GM23338 (cell line): ENCODE data around the gene ME3. TPM values are rescaled to one million over a fixed set of nuclear protein-coding genes. Genes with fewer than 3 reads are reported as not detected.

Experiments
- ATAC-seq: fragments of 200-7000 bp; cut with Tn5 transposase; 3 replicates; pipeline ENCODE4 v1.9.1; 2020
- DNase-seq: peaks from one replicate; pipeline ENCODE4 v3.0.0-alpha.2; 2015; ENCODE audit warnings: low spot score
- H2AFZ ChIP-seq: fragments of 200-600 bp; sonication (generic); 2 replicates; pipeline ENCODE4 v1.8.0; 2016; ENCODE audit warnings: antibody characterized with exemption, mild to moderate bottlenecking, moderate library complexity
- H3F3A ChIP-seq: fragments of 200-600 bp; sonication (generic); replicated peaks from 2 replicates; pipeline ENCODE4 v1.8.0; 2017; ENCODE audit warnings: antibody characterized with exemption, mixed run types, low read depth
- H3K27ac ChIP-seq: fragments of 200-600 bp; sonication (generic); 2 replicates; pipeline ENCODE4 v1.6.1; 2016; ENCODE audit warnings: low read depth
- H3K27me3 ChIP-seq: fragments of 200-600 bp; sonication (generic); 2 replicates; pipeline ENCODE4 v1.8.0; 2016; ENCODE audit warnings: mild to moderate bottlenecking, mixed run types, moderate library complexity; ENCODE audit not compliant: insufficient read depth
- H3K36me3 ChIP-seq: fragments of 200-600 bp; sonication (generic); 2 replicates; pipeline ENCODE4 v1.8.0; 2016; ENCODE audit warnings: mild to moderate bottlenecking; ENCODE audit not compliant: insufficient read depth
- H3K4me1 ChIP-seq: fragments of 200-600 bp; sonication (generic); 2 replicates; pipeline ENCODE4 v1.8.0; 2016; ENCODE audit warnings: mild to moderate bottlenecking, moderate library complexity; ENCODE audit not compliant: insufficient read depth
- H3K4me2 ChIP-seq: fragments of 200-600 bp; sonication (generic); 2 replicates; pipeline ENCODE4 v1.7.1; 2017; ENCODE audit warnings: mixed run types
- H3K4me3 ChIP-seq: fragments of 200-600 bp; sonication (generic); 2 replicates; pipeline ENCODE4 v1.6.1; 2016; ENCODE audit warnings: mixed run types
- H3K79me2 ChIP-seq: fragments of 200-600 bp; sonication (generic); replicated peaks from 2 replicates; pipeline ENCODE4 v1.8.0; 2017; ENCODE audit warnings: mild to moderate bottlenecking; ENCODE audit not compliant: insufficient read depth
- H3K9me2 ChIP-seq: fragments of 200-600 bp; sonication (generic); 2 replicates; pipeline ENCODE4 v1.8.0; 2017; ENCODE audit not compliant: insufficient read depth
- H4K20me1 ChIP-seq: fragments of 200-600 bp; sonication (generic); replicated peaks from 2 replicates; pipeline ENCODE4 v1.8.0; 2017; ENCODE audit warnings: mild to moderate bottlenecking; ENCODE audit not compliant: insufficient read depth
- H3K27ac Mint-ChIP-seq: 2 replicates; pipeline ENCODE4 v1.8.0; 2020; ENCODE audit warnings: inconsistent platforms, mild to moderate bottlenecking, moderate library complexity, mixed read lengths
- H3K27me3 Mint-ChIP-seq: 3 replicates; pipeline ENCODE4 v1.8.0; 2022; ENCODE audit warnings: low read depth, mild to moderate bottlenecking, moderate library complexity, mixed read lengths, inconsistent platforms; ENCODE audit not compliant: insufficient read depth, poor library complexity
- H3K36me3 Mint-ChIP-seq: 3 replicates; pipeline ENCODE4 v1.8.0; 2021; ENCODE audit warnings: low read depth, mild to moderate bottlenecking, inconsistent platforms, moderate library complexity, mixed read lengths
- H3K4me1 Mint-ChIP-seq: 3 replicates; pipeline ENCODE4 v1.8.0; 2020; ENCODE audit warnings: mild to moderate bottlenecking, inconsistent platforms, mixed read lengths
- H3K4me3 Mint-ChIP-seq: 3 replicates; pipeline ENCODE4 v1.8.0; 2021; ENCODE audit warnings: moderate library complexity, mild to moderate bottlenecking, inconsistent platforms, mixed read lengths
- H3K9me3 Mint-ChIP-seq: 3 replicates; pipeline ENCODE4 v1.8.0; 2020; ENCODE audit warnings: moderate library complexity, mild to moderate bottlenecking, inconsistent platforms, mixed read lengths
- CREB1 ChIP-seq: fragments of 250-450 bp; sonication (Bioruptor Pico); IDR thresholded peaks from 2 replicates; pipeline ENCODE4 v1.5.0; 2020; ENCODE audit warnings: low read depth, mild to moderate bottlenecking, moderate library complexity
- EZH2 ChIP-seq: fragments of 200-600 bp; sonication (generic); IDR thresholded peaks from one replicate; pipeline ENCODE4 v1.8.0; 2017; ENCODE audit warnings: antibody characterized with exemption, mild to moderate bottlenecking, low read depth; ENCODE audit not compliant: unreplicated experiment
- EZH2phosphoT487 ChIP-seq: fragments of 200-600 bp; sonication (generic); IDR thresholded peaks from one replicate; pipeline ENCODE4 v1.8.1; 2018; ENCODE audit warnings: antibody characterized with exemption; ENCODE audit not compliant: unreplicated experiment
- JUNB ChIP-seq: IDR thresholded peaks from one replicate; pipeline ENCODE4 v1.6.1; 2016; ENCODE audit warnings: antibody characterized with exemption; ENCODE audit not compliant: unreplicated experiment
- NANOG ChIP-seq: IDR thresholded peaks from 2 replicates; pipeline ENCODE4 v1.6.1; 2016; ENCODE audit warnings: antibody characterized with exemption, borderline replicate concordance
- POLR2AphosphoS5 ChIP-seq: IDR thresholded peaks from 2 replicates; pipeline ENCODE4 v1.6.1; 2016; ENCODE audit warnings: antibody characterized with exemption, low read depth
- STAT1 ChIP-seq: IDR thresholded peaks from one replicate; pipeline ENCODE4 v1.6.1; 2016; ENCODE audit warnings: antibody characterized with exemption; ENCODE audit not compliant: unreplicated experiment
- ZNF114 ChIP-seq: fragments of 250-450 bp; sonication (Bioruptor Pico); IDR thresholded peaks from 2 replicates; pipeline ENCODE4 v1.5.0; 2020; ENCODE audit warnings: mild to moderate bottlenecking, moderate library complexity
- ZNF331 ChIP-seq: fragments of 250-450 bp; sonication (Bioruptor Pico); IDR thresholded peaks from 2 replicates; pipeline ENCODE4 v1.5.0; 2020; ENCODE audit warnings: low read depth, mild to moderate bottlenecking, moderate library complexity
- polyA plus RNA-seq: library from polyadenylated mRNA; unstranded; fragments of >200 nt; fragmentation: Nextera tagmentation; extraction: Ambion mirVana; gene quantifications from 2 replicates; pipeline ENCODE4 v1.2.1, GENCODE V29; 2016
- total RNA-seq: library from RNA; depleted of rRNA; stranded (reverse); fragments of >200 nt; shearing (Covaris generic); gene quantifications from 2 replicates; pipeline ENCODE4 v1.2.3, GENCODE V29; 2014
- TF ChIP-seq, protein P1 (sequence below): IDR thresholded peaks from one replicate; pipeline ENCODE4 v1.6.1; 2018; ENCODE audit warnings: antibody characterized with exemption; ENCODE audit not compliant: unreplicated experiment
- TF ChIP-seq, protein P2 (sequence below): fragments of 250-450 bp; sonication (Bioruptor Pico); IDR thresholded peaks from 2 replicates; pipeline ENCODE4 v1.5.0; 2020; ENCODE audit warnings: mild to moderate bottlenecking, moderate library complexity
- TF ChIP-seq, protein P3 (sequence below), 2 experiments: fragments of 200-600 bp in 1 of 2; sonication (generic) in 1 of 2; conservative IDR thresholded peaks; 2 replicates each; pipeline versions ENCODE4 v1.5.1 to v1.6.1; 2016 to 2017; ENCODE audit warnings: antibody characterized with exemption in 2 of 2, low read depth in 2 of 2, mild to moderate bottlenecking in 2 of 2, moderate library complexity in 1 of 2
- TF ChIP-seq, protein P4 (sequence below): IDR thresholded peaks from 2 replicates; pipeline ENCODE4 v1.6.1; 2016; ENCODE audit warnings: antibody characterized with exemption

Gene ME3
- total and polyA plus RNA-seq, 2 experiments from 2014 or later = 1.3 to 4.0 TPM

DNA sequence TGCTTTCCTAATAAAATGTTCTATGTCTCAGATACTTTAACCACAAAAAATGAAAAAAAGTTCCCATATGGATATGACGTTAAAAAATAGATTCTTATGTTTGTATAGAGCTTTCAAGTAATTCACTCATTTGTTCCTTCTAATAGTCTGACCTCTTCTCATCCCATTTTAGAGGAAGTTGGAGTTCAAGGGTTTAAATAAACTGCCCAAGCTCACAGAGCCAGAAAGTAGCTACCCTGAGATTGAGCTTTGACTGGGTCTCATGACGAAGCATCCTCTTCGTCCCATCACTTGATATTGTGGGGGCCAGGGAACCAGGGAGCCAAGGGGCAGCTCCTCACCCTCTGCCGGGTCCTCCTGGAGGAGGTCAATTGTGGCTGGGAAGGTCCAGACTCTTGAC, 181.4 kb downstream of the ME3 start:
- Mint-ChIP-seq H3K4me3 (no peak overlapping the region), H3K36me3 (no peaks in the 10 kb centered on the region), H3K4me1 (peaks cover 10% of the 10 kb centered on the region; the same call in 2 of the 3 replicates), H3K27ac (no peak overlapping the region), H3K27me3 (no peaks in the 10 kb centered on the region), H3K9me3 (no peaks in the 10 kb centered on the region)
- Histone ChIP-seq H2AFZ (no peak overlapping the region), H4K20me1 (no peaks in the 10 kb centered on the region), H3K4me3 (no peak overlapping the region), H3K36me3 (no peaks in the 10 kb centered on the region), H3K9me2 (no peaks in the 10 kb centered on the region), H3K27ac (no peak overlapping the region), H3K79me2 (no peaks in the 10 kb centered on the region), H3K4me1 (peaks cover 7% of the 10 kb centered on the region), H3K27me3 (no peaks in the 10 kb centered on the region), H3K4me2 (no peak overlapping the region), H3F3A (no peaks in the 10 kb centered on the region)
- TF ChIP-seq, protein P1, sequence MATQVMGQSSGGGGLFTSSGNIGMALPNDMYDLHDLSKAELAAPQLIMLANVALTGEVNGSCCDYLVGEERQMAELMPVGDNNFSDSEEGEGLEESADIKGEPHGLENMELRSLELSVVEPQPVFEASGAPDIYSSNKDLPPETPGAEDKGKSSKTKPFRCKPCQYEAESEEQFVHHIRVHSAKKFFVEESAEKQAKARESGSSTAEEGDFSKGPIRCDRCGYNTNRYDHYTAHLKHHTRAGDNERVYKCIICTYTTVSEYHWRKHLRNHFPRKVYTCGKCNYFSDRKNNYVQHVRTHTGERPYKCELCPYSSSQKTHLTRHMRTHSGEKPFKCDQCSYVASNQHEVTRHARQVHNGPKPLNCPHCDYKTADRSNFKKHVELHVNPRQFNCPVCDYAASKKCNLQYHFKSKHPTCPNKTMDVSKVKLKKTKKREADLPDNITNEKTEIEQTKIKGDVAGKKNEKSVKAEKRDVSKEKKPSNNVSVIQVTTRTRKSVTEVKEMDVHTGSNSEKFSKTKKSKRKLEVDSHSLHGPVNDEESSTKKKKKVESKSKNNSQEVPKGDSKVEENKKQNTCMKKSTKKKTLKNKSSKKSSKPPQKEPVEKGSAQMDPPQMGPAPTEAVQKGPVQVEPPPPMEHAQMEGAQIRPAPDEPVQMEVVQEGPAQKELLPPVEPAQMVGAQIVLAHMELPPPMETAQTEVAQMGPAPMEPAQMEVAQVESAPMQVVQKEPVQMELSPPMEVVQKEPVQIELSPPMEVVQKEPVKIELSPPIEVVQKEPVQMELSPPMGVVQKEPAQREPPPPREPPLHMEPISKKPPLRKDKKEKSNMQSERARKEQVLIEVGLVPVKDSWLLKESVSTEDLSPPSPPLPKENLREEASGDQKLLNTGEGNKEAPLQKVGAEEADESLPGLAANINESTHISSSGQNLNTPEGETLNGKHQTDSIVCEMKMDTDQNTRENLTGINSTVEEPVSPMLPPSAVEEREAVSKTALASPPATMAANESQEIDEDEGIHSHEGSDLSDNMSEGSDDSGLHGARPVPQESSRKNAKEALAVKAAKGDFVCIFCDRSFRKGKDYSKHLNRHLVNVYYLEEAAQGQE = no peak
- TF ChIP-seq ZNF331 = no peak
- TF ChIP-seq, protein P2, sequence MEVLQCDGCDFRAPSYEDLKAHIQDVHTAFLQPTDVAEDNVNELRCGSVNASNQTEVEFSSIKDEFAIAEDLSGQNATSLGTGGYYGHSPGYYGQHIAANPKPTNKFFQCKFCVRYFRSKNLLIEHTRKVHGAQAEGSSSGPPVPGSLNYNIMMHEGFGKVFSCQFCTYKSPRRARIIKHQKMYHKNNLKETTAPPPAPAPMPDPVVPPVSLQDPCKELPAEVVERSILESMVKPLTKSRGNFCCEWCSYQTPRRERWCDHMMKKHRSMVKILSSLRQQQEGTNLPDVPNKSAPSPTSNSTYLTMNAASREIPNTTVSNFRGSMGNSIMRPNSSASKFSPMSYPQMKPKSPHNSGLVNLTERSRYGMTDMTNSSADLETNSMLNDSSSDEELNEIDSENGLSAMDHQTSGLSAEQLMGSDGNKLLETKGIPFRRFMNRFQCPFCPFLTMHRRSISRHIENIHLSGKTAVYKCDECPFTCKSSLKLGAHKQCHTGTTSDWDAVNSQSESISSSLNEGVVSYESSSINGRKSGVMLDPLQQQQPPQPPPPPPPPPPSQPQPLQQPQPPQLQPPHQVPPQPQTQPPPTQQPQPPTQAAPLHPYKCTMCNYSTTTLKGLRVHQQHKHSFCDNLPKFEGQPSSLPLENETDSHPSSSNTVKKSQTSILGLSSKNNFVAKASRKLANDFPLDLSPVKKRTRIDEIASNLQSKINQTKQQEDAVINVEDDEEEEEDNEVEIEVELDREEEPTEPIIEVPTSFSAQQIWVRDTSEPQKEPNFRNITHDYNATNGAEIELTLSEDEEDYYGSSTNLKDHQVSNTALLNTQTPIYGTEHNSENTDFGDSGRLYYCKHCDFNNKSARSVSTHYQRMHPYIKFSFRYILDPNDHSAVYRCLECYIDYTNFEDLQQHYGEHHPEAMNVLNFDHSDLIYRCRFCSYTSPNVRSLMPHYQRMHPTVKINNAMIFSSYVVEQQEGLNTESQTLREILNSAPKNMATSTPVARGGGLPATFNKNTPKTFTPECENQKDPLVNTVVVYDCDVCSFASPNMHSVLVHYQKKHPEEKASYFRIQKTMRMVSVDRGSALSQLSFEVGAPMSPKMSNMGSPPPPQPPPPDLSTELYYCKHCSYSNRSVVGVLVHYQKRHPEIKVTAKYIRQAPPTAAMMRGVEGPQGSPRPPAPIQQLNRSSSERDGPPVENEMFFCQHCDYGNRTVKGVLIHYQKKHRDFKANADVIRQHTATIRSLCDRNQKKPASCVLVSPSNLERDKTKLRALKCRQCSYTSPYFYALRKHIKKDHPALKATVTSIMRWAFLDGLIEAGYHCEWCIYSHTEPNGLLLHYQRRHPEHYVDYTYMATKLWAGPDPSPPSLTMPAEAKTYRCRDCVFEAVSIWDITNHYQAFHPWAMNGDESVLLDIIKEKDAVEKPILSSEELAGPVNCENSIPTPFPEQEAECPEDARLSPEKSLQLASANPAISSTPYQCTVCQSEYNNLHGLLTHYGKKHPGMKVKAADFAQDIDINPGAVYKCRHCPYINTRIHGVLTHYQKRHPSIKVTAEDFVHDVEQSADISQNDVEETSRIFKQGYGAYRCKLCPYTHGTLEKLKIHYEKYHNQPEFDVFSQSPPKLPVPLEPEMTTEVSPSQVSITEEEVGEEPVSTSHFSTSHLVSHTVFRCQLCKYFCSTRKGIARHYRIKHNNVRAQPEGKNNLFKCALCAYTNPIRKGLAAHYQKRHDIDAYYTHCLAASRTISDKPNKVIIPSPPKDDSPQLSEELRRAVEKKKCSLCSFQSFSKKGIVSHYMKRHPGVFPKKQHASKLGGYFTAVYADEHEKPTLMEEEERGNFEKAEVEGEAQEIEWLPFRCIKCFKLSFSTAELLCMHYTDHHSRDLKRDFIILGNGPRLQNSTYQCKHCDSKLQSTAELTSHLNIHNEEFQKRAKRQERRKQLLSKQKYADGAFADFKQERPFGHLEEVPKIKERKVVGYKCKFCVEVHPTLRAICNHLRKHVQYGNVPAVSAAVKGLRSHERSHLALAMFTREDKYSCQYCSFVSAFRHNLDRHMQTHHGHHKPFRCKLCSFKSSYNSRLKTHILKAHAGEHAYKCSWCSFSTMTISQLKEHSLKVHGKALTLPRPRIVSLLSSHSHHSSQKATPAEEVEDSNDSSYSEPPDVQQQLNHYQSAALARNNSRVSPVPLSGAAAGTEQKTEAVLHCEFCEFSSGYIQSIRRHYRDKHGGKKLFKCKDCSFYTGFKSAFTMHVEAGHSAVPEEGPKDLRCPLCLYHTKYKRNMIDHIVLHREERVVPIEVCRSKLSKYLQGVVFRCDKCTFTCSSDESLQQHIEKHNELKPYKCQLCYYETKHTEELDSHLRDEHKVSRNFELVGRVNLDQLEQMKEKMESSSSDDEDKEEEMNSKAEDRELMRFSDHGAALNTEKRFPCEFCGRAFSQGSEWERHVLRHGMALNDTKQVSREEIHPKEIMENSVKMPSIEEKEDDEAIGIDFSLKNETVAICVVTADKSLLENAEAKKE (CRISPR knock-in tag) = no peak
- TF ChIP-seq NANOG = no peak
- TF ChIP-seq ZNF114 (CRISPR knock-in tag) = no peak
- TF ChIP-seq EZH2phosphoT487 = no peak
- no peak for TF ChIP-seq CREB1
- no peak for TF ChIP-seq STAT1
- TF ChIP-seq, protein P3, sequence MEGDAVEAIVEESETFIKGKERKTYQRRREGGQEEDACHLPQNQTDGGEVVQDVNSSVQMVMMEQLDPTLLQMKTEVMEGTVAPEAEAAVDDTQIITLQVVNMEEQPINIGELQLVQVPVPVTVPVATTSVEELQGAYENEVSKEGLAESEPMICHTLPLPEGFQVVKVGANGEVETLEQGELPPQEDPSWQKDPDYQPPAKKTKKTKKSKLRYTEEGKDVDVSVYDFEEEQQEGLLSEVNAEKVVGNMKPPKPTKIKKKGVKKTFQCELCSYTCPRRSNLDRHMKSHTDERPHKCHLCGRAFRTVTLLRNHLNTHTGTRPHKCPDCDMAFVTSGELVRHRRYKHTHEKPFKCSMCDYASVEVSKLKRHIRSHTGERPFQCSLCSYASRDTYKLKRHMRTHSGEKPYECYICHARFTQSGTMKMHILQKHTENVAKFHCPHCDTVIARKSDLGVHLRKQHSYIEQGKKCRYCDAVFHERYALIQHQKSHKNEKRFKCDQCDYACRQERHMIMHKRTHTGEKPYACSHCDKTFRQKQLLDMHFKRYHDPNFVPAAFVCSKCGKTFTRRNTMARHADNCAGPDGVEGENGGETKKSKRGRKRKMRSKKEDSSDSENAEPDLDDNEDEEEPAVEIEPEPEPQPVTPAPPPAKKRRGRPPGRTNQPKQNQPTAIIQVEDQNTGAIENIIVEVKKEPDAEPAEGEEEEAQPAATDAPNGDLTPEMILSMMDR (conservative IDR thresholded peaks at IDR 0.05; ENCODE audit: low read depth in 2 of 2) = no peak
- no peak for TF ChIP-seq EZH2
- TF ChIP-seq, protein P4, sequence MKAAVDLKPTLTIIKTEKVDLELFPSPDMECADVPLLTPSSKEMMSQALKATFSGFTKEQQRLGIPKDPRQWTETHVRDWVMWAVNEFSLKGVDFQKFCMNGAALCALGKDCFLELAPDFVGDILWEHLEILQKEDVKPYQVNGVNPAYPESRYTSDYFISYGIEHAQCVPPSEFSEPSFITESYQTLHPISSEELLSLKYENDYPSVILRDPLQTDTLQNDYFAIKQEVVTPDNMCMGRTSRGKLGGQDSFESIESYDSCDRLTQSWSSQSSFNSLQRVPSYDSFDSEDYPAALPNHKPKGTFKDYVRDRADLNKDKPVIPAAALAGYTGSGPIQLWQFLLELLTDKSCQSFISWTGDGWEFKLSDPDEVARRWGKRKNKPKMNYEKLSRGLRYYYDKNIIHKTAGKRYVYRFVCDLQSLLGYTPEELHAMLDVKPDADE = no peak
- no peak for TF ChIP-seq POLR2AphosphoS5
- TF ChIP-seq JUNB = no peak
- DNase-seq (no peak), ATAC-seq (no peak)
